Measurements from ENCODE around the gene HEPACAM. TPM values are rescaled to one million over a fixed set of nuclear protein-coding genes. Genes with fewer than 3 reads are reported as not detected.
A peak's percentile ranks its signal among the peaks of the same experiment; 100 is the strongest.

Gene HEPACAM
- total RNA-seq, 4 donors from 2014 or later: 8.7 to 18.4 (median 15.3) TPM

DNA sequence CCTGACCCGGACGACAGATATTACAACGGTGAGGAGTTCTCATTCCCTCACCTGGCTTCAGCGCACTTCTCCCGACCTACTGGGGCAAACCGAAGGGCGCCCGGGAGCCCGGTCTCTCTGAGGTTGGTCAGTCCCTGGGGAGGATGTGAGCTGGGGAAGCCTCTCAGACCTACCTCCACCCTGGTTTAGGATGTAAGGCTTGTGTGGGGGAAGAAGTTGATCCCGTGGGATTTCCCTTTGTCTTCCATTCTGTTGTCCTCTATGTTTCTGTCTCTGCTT lies 58.3 kb downstream of the HEPACAM start:
- 45 to 50% methylated on average over 10 of the region's 10 CpGs for WGBS, 2 donors
- H3K4me3 ChIP-seq: peak overlapping the region; percentile 47 to 77 (median 54)

DNA sequence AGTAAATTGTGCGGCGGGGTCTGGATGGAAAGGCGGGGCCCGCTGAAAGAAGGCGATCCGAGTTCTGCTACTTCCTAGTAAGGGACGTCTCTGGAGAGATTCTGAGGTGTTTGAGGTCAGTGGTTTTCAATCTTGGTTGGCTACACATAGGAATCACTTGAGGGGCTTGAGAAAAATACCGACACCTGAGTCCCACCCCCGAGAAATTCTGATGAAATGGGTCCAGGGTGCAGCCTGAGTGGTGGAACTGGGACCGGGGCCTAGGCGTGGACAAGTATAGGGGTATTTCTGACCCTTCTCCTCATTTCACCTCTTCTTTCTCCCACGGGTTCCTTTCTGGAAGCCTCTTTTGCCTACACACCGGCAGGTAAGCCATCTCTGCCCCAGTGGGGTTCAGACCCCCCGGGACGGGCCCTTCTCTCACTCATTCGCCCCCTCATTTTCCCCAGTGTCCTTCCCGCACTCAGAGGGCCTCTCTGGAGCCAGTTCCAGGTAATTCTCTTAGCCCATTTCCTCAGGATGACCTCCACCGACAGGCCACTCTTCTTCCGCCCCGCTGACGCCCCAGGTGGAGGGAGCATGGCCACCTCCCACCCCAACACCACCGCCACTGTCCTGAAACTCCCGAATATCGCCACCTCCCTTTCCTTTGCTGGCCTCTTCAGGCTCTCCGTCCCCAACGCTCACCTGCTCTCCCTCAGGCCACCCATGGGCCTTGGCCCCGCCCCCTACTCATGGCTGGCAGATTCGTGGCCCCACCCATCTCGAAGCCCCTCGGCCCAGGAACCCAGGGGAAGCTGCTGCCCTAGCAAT lies 58.8 kb downstream of the HEPACAM start:
- WGBS, 2 donors: 19 to 22% methylated on average over 30 of the region's 30 CpGs

More for the DNA sequence above, 58.3 kb downstream of the HEPACAM start:
- no peak for DNase-seq (ENCODE audit: low spot score in 2 of 2)
- Histone ChIP-seq H3K27me3 (peaks cover 0 to 17% of the 10 kb centered on the region in 2 donors), H3K36me3 (no peaks in the 10 kb centered on the region), H3K27ac (peak overlapping the region in 3 of 4 donors; percentile 77 to 98 (median 83)), H3K9me3 (no peaks in the 10 kb centered on the region), H3K4me1 (peaks cover 0 to 37% (median 7%) of the 10 kb centered on the region in 4 donors)
- no peak for TF ChIP-seq EP300 (IDR thresholded peaks at IDR 0.05)
- no peak for TF ChIP-seq POLR2A (IDR thresholded peaks at IDR 0.05)
- TF ChIP-seq, protein P1, sequence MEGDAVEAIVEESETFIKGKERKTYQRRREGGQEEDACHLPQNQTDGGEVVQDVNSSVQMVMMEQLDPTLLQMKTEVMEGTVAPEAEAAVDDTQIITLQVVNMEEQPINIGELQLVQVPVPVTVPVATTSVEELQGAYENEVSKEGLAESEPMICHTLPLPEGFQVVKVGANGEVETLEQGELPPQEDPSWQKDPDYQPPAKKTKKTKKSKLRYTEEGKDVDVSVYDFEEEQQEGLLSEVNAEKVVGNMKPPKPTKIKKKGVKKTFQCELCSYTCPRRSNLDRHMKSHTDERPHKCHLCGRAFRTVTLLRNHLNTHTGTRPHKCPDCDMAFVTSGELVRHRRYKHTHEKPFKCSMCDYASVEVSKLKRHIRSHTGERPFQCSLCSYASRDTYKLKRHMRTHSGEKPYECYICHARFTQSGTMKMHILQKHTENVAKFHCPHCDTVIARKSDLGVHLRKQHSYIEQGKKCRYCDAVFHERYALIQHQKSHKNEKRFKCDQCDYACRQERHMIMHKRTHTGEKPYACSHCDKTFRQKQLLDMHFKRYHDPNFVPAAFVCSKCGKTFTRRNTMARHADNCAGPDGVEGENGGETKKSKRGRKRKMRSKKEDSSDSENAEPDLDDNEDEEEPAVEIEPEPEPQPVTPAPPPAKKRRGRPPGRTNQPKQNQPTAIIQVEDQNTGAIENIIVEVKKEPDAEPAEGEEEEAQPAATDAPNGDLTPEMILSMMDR (IDR thresholded peaks at IDR 0.05): no peak

DNA sequence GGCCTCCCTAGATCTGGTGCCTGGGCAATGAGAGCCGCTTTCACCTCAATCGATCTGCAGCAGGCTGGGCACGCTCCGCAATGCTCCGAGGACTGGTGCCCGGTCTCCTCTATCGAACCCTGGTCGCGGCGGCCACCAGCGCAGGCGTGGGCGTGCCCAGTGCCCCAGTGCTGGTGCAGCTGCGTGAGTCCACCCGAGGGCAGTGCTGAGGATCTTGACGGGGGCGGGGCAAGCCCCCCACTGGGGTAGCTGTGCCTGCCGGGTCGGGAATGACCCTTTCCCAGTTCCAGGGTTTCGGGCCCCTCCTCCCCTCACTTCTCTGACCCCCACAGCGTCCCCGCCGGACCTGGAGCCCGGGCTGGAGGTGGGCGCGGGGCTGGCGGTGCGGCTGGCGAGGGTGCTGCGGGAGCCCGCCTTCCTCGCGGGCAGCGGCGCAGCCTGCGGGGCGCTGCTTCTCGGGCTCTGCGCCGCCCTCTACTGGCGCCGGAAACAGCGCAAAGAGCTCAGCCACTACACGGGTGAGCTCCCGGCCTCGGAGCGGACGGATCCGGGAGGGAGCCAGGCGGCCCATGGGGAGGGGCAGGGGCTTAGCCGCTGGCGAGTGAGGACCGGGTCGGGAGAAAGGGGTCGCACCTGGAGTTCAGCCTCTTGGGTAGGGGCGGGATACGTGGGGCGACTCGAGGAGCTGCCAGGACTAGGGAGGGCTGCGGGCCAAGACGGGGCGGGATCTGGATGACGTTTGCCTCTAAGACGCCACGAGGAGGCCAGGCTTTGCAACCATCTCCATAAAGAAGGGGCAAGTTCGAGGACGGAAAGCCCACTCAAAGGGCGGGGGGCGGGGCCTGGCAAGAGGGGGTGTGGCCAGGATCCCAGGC lies 59.7 kb downstream of the HEPACAM start:
- Histone ChIP-seq H3K4me1 (peaks cover 0 to 29% (median 6%) of the 10 kb centered on the region in 4 donors), H3K9me3 (no peaks in the 10 kb centered on the region), H3K36me3 (no peaks in the 10 kb centered on the region), H3K27ac (peak overlapping the region; percentile 77 to 98 (median 84)), H3K4me3 (peak overlapping the region; percentile 47 to 77 (median 54)), H3K27me3 (peaks cover 0 to 31% of the 10 kb centered on the region in 2 donors)
- TF ChIP-seq EP300 (IDR thresholded peaks at IDR 0.05) (peak in 1 of 2 donors; percentile 83), POLR2A (IDR thresholded peaks at IDR 0.05) (peak; percentile 9 to 27)
- TF ChIP-seq, protein P1 (IDR thresholded peaks at IDR 0.05): peak; percentile 77 to 94 (median 89)
- peak; percentile 75 to 84 for DNase-seq (ENCODE audit: low spot score in 2 of 2)
- WGBS, 2 donors: 1 to 2% methylated on average over 27 to 60 of the region's 69 CpGs

More for the DNA sequence above, 58.8 kb downstream of the HEPACAM start:
- no peak for DNase-seq (ENCODE audit: low spot score in 2 of 2)
- Histone ChIP-seq H3K27ac (peak overlapping the region; percentile 77 to 98 (median 84)), H3K36me3 (no peaks in the 10 kb centered on the region), H3K9me3 (no peaks in the 10 kb centered on the region), H3K4me3 (peak overlapping the region; percentile 47 to 77 (median 54)), H3K4me1 (peaks cover 0 to 32% (median 6%) of the 10 kb centered on the region in 4 donors), H3K27me3 (peaks cover 0 to 23% of the 10 kb centered on the region in 2 donors)
- TF ChIP-seq, protein P1 (IDR thresholded peaks at IDR 0.05): no peak
- TF ChIP-seq EP300 (IDR thresholded peaks at IDR 0.05) (no peak), POLR2A (IDR thresholded peaks at IDR 0.05) (no peak)

DNA sequence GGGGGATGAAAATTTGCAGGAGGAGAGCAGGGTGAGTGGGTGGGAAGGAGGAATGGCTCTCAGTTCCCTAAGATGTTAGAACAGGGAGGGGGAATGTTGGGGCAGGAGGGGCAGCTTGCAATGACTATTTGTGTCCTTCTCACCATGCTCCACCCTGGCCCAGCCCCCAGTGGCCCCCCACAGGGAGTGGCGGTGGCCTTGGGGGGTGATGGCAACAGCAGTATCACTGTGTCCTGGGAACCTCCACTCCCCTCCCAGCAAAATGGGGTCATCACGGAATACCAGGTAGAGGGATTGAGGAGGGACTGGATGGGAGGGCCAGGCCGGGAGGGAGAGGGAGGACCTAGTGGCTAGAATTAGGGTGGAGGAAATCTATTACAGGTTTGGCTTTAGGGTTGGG lies 60.4 kb downstream of the HEPACAM start:
- Histone ChIP-seq H3K4me3 (peak overlapping the region in 1 of 4 donors; percentile 77), H3K27ac (peak overlapping the region in 1 of 4 donors; percentile 98), H3K4me1 (peaks cover 0 to 29% (median 6%) of the 10 kb centered on the region in 4 donors), H3K36me3 (no peaks in the 10 kb centered on the region), H3K9me3 (no peaks in the 10 kb centered on the region), H3K27me3 (peaks cover 0 to 39% of the 10 kb centered on the region in 2 donors)
- no peak for DNase-seq (ENCODE audit: low spot score in 2 of 2)
- no peak for TF ChIP-seq EP300 (IDR thresholded peaks at IDR 0.05)
- no peak for TF ChIP-seq POLR2A (IDR thresholded peaks at IDR 0.05)
- TF ChIP-seq, protein P1 (IDR thresholded peaks at IDR 0.05): no peak
- 40 to 68% methylated on average over 3 of the region's 3 CpGs for WGBS, 2 donors

All from tibial nerve (tissue), 4 donors.